ELR (cell line): ENCODE data around the gene TNFRSF12A.

Experiments used
- DNase-seq: peaks from one replicate; pipeline ENCODE4 v3.0.0-alpha.2; 2015; ENCODE audit warnings: low read depth

Gene TNFRSF12A

DNA sequence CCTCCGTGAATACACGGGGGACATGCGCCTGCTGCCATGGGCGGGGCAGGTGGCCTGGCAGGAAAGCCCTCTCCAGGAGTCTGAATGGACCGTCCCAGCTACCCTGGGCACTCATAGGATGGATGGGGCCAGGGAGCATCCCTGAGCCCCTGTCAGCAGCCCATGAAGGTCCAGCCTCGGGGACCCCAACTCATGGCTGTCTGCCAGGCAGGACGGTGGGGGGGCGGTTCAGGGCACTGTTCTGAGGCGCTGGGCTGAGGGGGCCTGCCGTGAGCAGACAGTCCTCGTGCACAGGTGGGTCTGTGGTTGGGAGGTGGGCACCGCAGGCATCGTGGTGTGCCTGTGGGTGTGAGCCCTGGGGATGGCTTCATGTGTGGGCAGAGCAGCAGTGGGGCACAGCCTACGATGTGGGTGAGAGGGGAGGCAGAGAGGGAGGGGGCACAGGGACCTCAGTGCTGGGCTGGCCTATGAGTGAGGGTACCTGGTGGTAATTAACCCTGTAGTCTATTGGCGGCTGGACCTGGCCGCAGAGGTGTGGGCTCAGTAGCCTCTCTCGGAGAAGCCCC, 33.5 kb upstream of the TNFRSF12A start:
- no peak for DNase-seq

DNA sequence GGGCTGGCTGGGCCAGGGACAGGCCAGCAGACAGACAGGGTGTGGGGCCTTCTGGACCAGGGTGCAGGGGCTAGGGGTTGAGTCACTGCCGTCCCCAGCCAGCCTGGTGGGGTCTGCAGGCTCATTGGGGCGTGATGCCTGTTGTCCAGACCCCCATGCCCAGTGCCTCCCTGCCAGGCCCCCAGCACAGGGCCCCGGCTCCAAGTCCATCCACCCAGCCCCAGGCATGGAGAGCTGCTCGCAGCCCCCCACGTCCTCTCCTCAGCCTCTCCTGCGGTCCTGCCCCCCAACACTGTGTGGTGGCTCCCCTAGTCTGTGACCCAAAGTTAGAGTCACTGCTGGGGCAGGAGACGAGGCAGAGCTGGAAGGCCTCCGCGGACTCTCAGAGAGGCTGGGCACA, 32.9 kb upstream of the TNFRSF12A start:
- DNase-seq: no peak

- DNase-seq: no peak
These were observed 32.3 kb upstream of the TNFRSF12A start for GRCh38 chr16:2987833-2988232.

- DNase-seq: no peak
These were observed 31.5 kb upstream of the TNFRSF12A start for GRCh38 chr16:2988590-2989099.

GRCh38 chr16:2990891-2991290, 29.3 kb upstream of the TNFRSF12A start:
- DNase-seq: no peak

DNA sequence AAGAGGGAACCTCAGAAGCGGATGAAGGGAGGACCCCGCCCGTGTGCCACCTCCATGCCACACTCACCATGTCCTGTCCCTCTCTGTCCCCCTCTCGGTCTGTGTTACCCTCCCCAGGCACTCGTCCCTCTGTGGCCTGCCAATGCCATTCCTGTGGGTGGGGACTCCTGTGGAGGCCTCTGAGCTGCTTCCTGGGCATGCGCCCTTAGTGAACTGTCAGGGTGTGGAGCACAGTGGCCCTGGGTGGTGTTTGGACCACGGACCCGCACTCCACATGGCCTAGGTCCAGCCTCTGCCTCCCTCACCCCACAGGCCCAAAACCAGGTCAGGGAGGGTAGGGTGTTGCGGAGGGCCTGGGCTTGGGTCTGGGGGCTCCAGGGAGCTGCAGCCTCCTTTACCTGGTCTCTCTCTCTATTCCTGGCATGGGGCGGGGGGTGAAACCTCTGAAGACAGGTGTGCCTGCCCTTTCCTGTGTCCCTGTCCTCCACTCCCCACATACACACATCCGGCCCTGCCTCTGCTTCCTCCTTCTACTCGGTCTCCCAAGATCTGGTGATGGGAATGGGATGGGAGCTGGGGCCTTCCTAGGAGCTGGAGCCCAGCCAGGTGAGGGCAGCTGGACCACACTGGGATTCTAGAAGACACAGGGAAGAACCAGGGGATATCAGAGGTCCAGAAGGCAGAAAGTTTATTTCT, 28.5 kb upstream of the TNFRSF12A start:
- no peak for DNase-seq

- no peak for DNase-seq
These were observed 27.6 kb upstream of the TNFRSF12A start for GRCh38 chr16:2992383-2993081.

GRCh38 chr16:2996298-2996697, 23.9 kb upstream of the TNFRSF12A start:
- DNase-seq: no peak

- DNase-seq: no peak
These were observed 20.2 kb upstream of the TNFRSF12A start for GRCh38 chr16:2999929-3000328.

DNA sequence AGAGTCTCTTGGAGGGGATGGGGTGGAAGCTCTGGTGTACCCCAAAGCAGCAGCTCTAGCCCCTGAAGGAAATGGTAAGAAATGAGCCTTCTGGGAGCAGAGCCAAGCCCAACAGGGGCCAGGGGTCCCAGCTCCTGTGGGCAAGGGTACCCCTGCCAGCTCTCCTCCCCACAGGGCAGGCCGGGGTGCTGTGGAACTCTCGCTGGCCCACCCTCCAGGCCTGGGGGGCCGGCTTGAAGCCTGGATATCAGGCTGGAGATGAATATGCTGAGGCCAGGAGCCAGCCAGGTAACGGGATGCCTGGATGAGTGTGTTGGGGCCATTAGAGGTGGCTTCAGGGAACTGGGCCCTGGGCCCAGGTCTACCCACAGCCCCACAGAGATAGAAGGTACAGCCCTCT, 19.6 kb upstream of the TNFRSF12A start:
- DNase-seq: no peak

- DNase-seq: no peak
These were observed 18.9 kb upstream of the TNFRSF12A start for GRCh38 chr16:3001316-3001715.

GRCh38 chr16:3003582-3004270, 16.4 kb upstream of the TNFRSF12A start:
- DNase-seq: peak; percentile 98

GRCh38 chr16:3004319-3004718, 15.8 kb upstream of the TNFRSF12A start:
- DNase-seq: no peak

DNA sequence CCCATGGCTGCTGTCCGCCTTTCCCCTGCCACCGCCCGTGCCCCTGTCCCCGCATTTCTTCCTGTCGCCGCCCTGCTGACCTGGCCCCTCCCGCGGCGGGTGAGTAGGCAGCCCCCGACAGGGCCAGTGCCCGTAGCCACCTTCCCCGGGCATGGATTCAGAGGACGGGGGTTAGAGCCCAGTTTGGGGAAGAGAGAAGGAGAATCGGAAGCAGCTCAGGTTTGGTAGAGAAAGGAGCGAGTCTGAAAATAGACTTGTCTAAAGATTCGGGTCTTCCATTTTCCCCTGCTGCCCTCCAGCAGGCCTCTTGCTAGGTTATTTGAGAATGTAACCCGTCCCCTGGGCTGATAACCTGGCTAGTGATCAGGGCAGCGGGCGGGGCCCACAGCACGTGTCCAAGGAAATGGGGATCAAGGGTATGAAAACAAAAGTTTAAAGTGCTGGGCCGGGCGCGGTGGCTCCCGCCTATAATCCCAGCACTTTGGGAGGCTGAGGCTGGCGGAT, 15.3 kb upstream of the TNFRSF12A start:
- DNase-seq: no peak

- DNase-seq: no peak
These were observed 12.9 kb upstream of the TNFRSF12A start for GRCh38 chr16:3007059-3007956.

DNA sequence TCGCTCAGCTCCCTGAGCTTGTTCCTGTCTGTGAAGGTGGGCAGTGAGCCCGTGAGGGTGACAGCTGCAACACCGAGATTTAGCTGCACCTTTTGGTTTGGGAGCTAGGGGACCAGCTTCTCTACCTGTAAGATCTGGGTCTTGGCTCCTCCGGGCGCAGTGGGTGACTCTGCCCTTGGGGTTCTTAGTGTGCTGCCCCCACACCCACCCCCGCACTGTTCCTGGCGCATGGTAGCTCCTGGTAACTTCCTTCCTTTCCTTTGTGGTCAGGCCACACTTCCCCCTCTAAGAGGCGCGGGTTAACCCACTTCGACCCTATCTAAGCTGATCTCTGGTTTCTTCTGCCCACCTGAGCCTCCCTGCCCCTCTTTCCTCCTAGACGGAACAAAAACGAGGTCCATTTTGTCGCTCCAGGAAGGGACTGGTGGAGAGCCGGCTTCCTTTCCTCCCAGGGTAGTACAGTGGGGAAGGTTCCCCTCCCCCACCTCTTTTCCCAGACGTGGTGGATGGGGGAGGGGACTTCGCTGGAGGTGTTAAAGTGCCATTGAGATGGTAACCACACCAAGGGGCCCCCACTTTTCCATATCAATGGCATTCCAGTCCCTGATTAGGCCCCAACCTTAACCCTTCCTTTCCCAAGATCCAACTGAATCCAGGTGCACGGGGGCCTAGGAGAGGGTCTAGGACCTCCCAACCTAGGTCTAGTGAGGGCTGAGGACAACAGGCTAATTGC, 12.0 kb upstream of the TNFRSF12A start:
- no peak for DNase-seq

DNA sequence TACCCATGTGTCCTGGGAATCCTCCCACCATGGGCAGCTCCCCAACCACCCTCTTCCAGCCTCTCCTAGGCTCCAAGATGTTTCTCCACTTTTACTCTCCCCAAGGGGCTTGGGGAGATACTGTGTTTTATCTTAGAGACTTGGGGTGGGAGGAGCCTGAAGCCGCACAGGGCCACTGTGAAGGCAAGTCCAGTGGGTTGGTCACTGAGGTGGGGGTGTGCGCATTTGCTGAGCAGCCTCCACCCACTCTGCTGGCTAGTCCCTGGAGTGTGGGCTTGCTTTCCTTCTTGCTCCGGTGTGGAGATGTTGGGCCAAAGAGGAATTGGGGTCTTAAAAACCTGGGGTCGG, 11.5 kb upstream of the TNFRSF12A start:
- no peak for DNase-seq

DNA sequence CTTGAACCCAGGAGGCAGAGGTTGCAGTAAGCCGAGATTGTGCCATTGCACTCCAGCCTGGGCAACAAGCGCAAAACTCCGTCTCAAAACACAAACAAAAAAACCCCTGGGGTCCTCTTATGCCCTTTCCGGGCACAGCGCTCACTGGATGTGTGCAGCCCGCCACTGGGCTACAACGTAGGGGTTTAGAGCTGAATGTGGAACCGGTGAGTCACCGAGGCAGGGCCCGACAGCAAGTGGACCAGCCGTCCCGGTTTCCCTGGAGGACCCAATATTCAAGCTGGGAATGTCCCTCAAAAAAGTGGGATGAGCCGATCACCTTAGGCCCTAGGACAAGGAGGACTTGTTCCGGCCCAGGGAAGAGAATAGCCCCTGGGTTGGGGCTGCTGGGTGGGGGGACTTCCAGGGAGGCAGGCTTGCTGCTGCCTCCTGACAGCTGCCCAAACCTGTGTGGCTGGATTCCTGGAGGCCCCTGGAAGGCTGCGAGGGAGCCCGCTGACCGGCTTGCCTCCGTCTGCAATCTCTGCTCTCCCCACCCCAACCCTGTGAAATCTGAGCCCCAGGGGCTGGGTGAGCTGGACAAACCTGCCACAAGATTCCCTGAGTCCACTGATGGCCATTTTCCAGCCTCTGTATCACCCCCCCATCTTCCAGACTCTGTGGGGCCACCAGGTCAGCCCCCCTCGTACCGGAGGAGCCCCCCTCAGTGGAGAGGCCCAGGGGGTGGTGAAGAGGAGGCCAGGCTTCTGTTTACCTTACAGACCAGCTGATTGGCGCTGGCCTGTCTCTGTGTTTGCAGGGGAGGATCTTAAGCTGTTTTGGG, 10.4 kb upstream of the TNFRSF12A start:
- DNase-seq: peak; percentile 28

DNA sequence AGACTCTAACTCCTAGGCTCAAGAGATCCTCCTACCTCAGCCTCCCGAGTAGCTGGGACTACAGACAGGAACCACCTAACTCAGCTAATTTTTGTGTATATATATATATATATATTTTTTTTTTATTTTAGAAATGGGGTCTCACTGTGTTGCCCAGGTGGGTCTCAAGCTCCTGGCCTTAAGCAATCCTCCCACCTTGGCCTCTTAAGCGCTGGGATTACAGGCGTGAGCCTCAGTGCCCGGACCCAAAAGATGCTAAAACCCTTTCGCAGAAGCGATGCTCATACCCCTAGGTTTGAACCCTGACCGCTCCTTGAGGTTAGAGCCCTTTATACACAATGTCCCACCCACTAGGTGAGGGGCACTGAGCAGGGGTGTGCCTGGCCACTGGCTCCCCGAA, 9.7 kb upstream of the TNFRSF12A start:
- DNase-seq: no peak

GRCh38 chr16:3012246-3012645, 7.9 kb upstream of the TNFRSF12A start:
- DNase-seq: no peak
